ENCODE measurements around the gene RPS21.

Gene RPS21

GRCh38 chr20:62411479-62412193 lies 24.7 kb downstream of the RPS21 start:
- TF ChIP-seq CTCF (conservative IDR thresholded peaks at IDR 0.05; ENCODE audit: low read depth): no peak
- CTCF ChIA-PET: interaction anchor here (0.5 to 3.2 kb wide), 7 partner anchors 12 to 244 kb away, joined by 3 to 29 read pairs (median 5); no protein-coding TSS in a partner anchor
- DNase-seq (ENCODE audit: low spot score): no peak
- POLR2A ChIA-PET (ENCODE audit: low non-redundant PET): no interaction called here
- H3K27ac ChIP-seq: peak overlapping the region; percentile 21

GRCh38 chr20:62412194-62413024 lies 25.5 kb downstream of the RPS21 start:
- no peak for DNase-seq (ENCODE audit: low spot score)
- TF ChIP-seq CTCF (conservative IDR thresholded peaks at IDR 0.05; ENCODE audit: low read depth): no peak
- ChIA-PET POLR2A (ENCODE audit: low non-redundant PET) (no interaction called here), CTCF (interaction anchor here (0.6 to 1.8 kb wide), 3 partner anchors 12 to 348 kb away, joined by 3 to 11 read pairs (median 3); no protein-coding TSS in a partner anchor)
- H3K27ac ChIP-seq: no peak overlapping the region

GRCh38 chr20:62413025-62413570 lies 26.2 kb downstream of the RPS21 start:
- CTCF ChIA-PET: interaction anchor here (0.6 to 1.8 kb wide), 2 partner anchors 11 to 349 kb away, joined by 3 to 11 read pairs; no protein-coding TSS in a partner anchor
- no peak for TF ChIP-seq CTCF (conservative IDR thresholded peaks at IDR 0.05; ENCODE audit: low read depth)
- no peak overlapping the region for H3K27ac ChIP-seq
- no peak for DNase-seq (ENCODE audit: low spot score)
- POLR2A ChIA-PET (ENCODE audit: low non-redundant PET): no interaction called here

- no peak overlapping the region for H3K27ac ChIP-seq
- peak; percentile 24; the same call in 1 of the 2 replicates for TF ChIP-seq CTCF (conservative IDR thresholded peaks at IDR 0.05; ENCODE audit: low read depth)
- ChIA-PET CTCF (interaction anchor here (0.5 to 1.5 kb wide), 9 partner anchors 10 to 239 kb away, joined by 3 to 5 read pairs (median 3); partner anchors contain the start of gene RBBP8NL), POLR2A (ENCODE audit: low non-redundant PET) (no interaction called here)
- no peak for DNase-seq (ENCODE audit: low spot score)
Observed at GRCh38 chr20:62413896-62414481, 27.1 kb downstream of the RPS21 start.

- no peak for DNase-seq (ENCODE audit: low spot score)
- ChIA-PET CTCF (interaction anchor here (0.6 kb wide), 1 partner anchor 209 kb away, joined by 3 read pairs; no protein-coding TSS in a partner anchor), POLR2A (ENCODE audit: low non-redundant PET) (interaction anchor here (0.6 kb wide), 1 partner anchor 271 kb away, joined by 3 read pairs; no protein-coding TSS in a partner anchor)
- no peak for TF ChIP-seq CTCF (conservative IDR thresholded peaks at IDR 0.05; ENCODE audit: low read depth)
- H3K27ac ChIP-seq: no peak overlapping the region
Observed at GRCh38 chr20:62415354-62416111, 28.6 kb downstream of the RPS21 start.
